HL-60/S4 (cell line): Measurements from ENCODE around the gene EXOC6B.

Experiments
- in situ Hi-C: fragments of 300-500 bp; cut with MboI; formaldehyde crosslinking; loops from 2 replicates; pipeline ENCODE4 v1.14.3; 2022; ENCODE audit warnings: low sequenced_read_pairs

The EXOC6B gene

GRCh38 chr2:72185206-72185605, 640.6 kb downstream of the EXOC6B start:
- in situ Hi-C loops: no loop called here

GRCh38 chr2:72183466-72183865, 642.4 kb downstream of the EXOC6B start:
- in situ Hi-C loops: no loop called here

GRCh38 chr2:72183016-72183415, 642.8 kb downstream of the EXOC6B start:
- in situ Hi-C loops: no loop called here

- in situ Hi-C loops: no loop called here
Measured at GRCh38 chr2:72182547-72182946, 643.3 kb downstream of the EXOC6B start.

- in situ Hi-C loops: no loop called here
Measured at GRCh38 chr2:72181616-72182015, 644.2 kb downstream of the EXOC6B start.

GRCh38 chr2:72180351-72180750, 645.5 kb downstream of the EXOC6B start:
- in situ Hi-C loops: no loop called here

- in situ Hi-C loops: no loop called here
Measured at GRCh38 chr2:72178551-72178950, 647.3 kb downstream of the EXOC6B start.

- in situ Hi-C loops: no loop called here
Measured at GRCh38 chr2:72176281-72176680, 649.6 kb downstream of the EXOC6B start.

- in situ Hi-C loops: no loop called here
Measured at GRCh38 chr2:72175636-72176035, 650.2 kb downstream of the EXOC6B start.

GRCh38 chr2:72173640-72174321, 652.1 kb downstream of the EXOC6B start:
- in situ Hi-C loops: no loop called here

GRCh38 chr2:72172478-72172877, 653.4 kb downstream of the EXOC6B start:
- in situ Hi-C loops: no loop called here

- in situ Hi-C loops: no loop called here
Measured at GRCh38 chr2:72166279-72166678, 659.6 kb downstream of the EXOC6B start.

- in situ Hi-C loops: no loop called here
Measured at GRCh38 chr2:72165792-72166191, 660.0 kb downstream of the EXOC6B start.

- in situ Hi-C loops: no loop called here
Measured at GRCh38 chr2:72162574-72162973, 663.3 kb downstream of the EXOC6B start.

- in situ Hi-C loops: no loop called here
Measured at GRCh38 chr2:72159211-72159993, 666.4 kb downstream of the EXOC6B start.

- in situ Hi-C loops: no loop called here
Measured at GRCh38 chr2:72157871-72158771, 667.7 kb downstream of the EXOC6B start.

- in situ Hi-C loops: no loop called here
Measured at GRCh38 chr2:72156872-72157271, 669.0 kb downstream of the EXOC6B start.

GRCh38 chr2:72155737-72156136, 670.1 kb downstream of the EXOC6B start:
- in situ Hi-C loops: no loop called here

- in situ Hi-C loops: no loop called here
Measured at GRCh38 chr2:72155151-72155550, 670.7 kb downstream of the EXOC6B start.

- in situ Hi-C loops: no loop called here
Measured at GRCh38 chr2:72154386-72154975, 671.4 kb downstream of the EXOC6B start.

- in situ Hi-C loops: no loop called here
Measured at GRCh38 chr2:72153924-72154323, 671.9 kb downstream of the EXOC6B start.
